GM03348 (cell line): ENCODE data around the gene TRDN.
"Not testable (repeated sequence)": the region's sequence is repeated elsewhere in the genome, so short reads cannot be mapped to it uniquely, and the experiment has no call there.

Experiments
- DNase-seq: peaks from one replicate; pipeline ENCODE4 v3.0.0; 2012; ENCODE audit warnings: low spot score

The TRDN gene

DNA sequence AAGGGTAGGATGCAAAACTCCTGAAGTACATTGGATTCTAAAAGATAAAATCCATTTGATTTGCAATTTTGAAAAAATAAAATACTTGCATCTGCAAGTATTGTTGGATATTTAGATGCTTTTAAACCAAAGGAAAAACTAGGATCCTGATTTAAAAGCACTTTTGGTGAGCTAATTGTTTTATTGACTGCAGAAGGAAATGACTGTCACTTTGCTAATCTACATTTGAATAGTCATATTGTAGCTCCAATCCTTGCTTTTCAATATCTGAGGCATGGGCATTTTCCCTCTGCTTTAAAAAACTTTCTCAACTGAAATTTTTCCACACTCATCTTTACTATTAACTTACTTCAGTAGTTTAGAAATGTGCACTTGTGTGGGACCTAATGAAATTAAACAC lies 74.1 kb downstream of the TRDN start:
- no peak for DNase-seq

DNA sequence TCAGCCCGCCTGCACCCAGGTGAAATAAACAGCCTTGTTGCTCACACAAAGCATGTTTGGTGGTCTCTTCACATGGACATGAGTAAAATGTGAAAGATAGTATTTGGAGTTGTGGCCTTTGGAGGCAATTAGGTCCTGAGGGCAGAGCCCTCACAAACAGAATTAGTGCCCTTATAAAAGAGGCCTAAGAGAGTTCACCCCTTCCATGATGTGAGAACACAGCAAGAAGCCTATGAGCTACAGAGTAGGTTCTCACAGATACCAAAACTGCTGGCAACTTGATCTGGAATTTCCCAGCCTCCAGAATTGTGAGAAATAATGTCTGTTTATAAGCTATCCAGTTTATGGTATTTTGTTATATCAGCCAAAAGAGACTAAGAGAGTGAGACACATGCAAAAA lies 74.5 kb downstream of the TRDN start:
- DNase-seq = no peak

DNA sequence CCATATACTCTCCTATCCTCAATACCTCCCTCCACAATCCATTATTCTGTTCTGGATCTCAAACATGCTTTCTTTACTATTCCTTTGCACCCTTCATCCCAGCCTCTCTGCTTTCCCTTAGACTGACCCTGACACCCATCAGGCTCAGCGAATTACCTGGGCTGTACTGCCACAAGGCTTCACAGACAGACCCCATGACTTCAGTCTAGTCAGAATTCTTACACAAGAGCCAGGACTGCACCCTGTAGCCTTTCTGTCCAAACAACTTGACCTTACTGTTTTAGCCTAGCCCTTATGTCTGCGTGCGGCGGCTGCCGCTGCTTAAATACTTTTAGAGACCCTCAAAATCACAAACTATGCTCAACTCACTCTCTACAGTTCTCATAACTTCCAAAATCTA lies 76.9 kb downstream of the TRDN start:
- not testable (repeated sequence) for DNase-seq

DNA sequence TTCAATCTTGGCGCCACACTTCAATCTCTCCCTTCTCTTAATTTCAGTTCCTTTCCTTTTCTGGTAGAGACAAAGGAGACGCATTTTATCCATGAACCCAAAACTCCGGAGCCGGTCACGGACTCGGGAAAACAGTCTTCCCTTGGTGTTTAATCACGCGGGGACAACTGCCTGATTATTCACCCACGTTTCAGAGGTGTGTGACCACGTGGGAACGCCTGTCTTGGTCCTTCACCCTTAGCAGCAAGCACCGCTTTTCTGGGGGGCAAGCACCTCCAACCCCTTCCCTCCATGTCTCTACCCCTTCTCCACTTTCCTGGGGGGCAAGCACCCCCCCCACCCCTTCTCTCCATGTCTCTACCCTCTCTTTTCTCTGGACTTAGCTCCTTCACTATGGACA lies 79.3 kb downstream of the TRDN start:
- not testable (repeated sequence) for DNase-seq

DNA sequence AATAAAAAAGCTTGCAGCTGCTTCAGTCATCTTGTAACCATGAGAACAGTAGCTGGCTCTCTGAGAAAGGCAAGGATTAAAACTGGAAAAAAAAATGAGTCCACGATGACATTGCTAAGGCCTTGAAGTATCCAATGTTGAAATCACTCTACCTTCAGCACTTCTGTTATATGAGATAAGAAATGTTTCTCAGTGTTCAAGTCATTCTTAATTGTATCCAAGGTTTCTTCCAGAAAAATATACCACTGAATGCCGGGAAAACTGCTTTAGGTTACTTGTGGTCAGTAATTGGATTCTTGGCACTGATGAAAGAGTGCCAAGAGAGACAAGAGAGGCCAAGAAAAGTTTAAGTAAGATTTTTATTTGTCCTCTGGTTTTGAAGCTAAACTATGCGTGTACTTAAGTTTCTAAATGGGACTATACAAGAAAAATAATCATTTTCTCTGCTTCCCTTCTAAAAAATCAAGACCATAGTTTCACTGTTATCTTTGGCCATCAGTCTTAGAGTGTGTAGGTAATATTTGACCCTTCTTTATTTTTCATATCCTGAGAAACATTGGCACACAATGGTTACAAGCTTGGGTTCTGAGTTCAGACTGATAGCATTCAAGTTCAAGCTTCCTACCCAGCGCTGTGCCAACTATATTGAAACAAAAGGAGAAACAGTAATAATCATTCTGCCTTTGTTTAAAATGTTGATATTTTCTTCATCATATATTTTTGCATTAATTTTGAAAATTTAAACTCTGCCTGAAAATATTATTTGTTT lies 84.6 kb downstream of the TRDN start:
- DNase-seq = no peak

DNA sequence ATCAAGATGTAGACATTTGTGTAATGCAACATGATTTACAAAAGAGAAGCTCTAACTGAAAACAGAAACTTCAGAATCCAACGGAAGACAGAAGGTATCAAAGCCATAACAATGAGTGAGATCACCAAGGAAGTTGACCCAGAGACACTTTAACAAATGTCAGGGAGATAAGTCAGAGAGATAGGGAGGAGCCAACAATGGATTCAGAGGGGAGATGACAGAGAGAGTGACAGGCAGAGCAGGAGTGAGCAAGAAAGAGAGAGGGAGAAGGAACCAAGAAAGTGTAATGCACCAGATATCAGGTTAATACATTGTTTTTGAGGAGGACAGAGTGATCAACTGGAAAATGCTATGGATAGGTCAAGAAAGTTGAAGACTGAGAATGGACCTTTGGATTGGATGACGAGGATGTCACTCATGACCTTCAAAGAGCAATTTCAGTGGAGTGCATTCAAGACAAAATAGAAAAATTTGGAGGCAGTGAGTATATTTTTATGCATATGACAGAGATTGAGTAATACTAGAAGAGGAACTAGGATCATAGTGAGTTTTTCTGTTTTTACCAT lies 86.6 kb downstream of the TRDN start:
- no peak for DNase-seq

DNA sequence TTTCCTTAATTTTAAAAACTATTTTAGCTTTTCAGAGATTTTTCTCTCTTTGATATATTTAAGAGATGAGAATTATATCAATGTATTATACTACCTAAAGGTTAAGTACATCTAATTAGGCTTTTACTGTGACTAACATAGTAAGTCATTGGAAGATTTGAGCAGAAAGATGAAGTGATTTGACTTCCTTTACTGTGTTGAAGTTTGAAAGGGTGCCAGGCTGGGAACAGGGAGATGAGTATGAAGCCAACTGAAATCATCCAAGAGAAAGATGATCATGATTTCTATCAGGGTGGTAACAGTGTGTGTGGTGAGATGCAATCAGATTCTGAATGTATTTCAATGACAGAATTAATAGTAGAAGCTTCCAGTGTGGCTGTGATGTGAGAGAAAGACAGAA lies 87.3 kb downstream of the TRDN start:
- no peak for DNase-seq

DNA sequence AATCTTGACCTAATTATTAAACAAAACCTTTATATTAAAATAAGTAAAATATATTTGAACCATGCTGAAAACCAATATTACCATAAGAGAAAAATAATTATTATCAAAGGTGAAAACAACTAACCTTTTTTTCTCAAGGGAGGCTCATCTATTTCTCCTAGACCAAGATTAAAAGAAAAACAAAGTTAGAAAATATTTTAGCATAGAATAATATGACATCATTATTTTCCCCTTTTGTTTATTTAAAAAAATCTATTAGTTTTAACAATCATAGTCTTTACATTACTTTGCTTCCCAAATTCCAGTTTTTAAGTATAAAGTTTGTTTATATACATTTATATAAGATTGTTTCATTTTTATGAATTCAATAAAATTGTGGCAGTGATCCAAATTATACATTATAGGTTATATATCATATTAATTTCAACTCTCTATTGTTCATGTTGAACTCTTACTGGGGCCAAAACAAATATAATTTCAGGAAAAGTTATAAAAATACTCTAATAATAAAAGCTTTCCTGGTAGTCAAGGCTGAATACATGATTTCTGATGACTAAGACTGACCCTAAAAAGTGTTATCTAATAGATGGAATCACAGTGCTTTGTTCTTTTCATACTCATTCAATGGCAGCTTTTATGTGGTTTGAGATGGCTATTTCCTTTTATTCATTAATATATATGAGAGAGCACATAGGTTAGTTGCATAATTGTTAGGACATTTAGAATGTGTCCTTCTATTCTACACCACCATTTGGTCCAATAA lies 89.4 kb downstream of the TRDN start:
- no peak for DNase-seq

DNA sequence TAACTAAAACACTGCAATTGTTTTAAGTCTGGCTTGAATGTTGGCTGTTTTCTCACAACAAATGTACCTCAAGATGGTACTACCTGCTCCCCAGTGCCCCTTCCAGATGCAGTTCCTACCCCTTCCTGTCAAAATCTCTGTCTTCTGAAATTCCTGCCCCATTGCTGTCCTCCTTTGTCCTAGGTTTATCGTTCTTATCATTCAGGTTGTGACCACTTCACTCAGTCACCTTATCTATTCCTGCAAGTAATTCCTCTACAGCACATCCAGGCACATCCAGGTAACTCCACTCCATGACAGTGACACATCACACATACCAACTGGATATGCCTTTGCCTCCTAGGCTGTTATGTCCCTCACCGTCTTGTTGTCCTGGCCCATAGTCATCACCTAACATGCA lies 90.2 kb downstream of the TRDN start:
- no peak for DNase-seq

DNA sequence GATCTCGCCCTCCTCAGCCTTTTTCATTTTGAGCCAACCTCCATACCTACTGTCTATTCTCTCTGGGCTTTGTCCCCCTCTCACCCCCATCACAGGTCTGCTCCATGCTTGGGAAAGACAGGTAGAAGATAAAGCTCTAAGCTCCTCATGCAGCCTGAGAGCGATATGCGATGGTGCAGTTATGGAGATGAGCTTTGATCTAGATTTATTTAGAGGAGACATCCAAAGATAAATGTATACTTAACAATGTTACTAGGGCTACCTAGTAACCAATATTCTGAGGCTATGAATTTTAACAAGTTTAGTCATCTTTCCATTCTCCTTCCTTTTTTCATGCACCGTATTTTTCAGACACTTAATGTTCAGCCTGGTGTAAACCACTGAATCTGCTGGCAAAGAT lies 95.3 kb downstream of the TRDN start:
- DNase-seq = no peak

DNA sequence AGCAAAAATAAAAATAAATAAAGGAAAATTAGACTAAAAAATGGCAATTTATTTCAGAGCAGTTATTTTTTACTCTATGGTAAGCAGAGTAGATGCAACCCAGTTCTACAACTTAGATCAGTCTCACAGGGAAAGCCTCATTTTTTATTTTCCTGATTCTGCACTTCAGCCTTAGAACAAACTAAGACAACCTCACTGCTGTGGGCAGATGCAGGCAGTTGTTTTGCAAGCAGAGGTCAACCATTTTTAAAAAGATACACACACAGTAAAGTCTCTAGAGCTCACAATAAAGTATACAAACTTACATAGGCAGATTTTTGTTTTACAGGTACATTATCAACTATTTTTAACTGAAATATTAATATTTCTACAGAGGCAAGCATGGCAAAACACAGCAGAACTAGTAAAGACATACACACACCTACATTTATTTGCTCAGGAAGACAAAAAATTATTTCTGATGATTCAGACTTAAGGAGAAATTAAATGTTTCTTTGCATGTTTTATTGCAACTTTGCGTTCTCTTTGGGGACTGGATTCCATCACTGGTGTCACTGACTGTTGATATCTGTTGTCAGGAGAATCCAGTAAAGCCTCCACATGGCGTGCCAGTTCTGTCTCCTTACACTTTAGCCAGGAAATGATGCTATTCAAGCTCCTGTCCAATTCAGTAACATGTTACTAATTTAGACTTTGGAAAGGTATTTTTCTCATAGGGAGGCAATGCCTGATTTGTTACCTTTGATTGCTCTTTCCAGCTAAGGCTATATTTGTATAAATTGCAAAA lies 102.7 kb downstream of the TRDN start:
- no peak for DNase-seq

DNA sequence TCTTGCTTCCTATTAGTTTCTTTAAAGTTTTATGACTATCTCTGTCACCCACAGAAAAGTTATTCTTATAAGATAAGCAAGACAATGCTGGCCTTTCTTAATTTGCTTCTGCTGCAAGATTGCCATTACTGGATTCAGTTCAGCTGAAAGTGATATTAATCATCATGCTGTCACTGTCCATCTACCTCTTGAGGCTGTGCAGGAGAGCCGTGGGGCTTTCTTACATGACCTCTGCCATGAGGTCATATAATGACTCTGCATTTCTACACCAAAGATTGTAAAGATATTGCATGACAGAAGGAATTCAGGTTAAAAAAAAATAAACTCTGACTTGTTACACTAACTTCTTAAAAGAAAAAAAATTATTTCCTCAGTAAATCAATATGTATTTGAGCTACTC lies 106.9 kb downstream of the TRDN start:
- DNase-seq = no peak

DNA sequence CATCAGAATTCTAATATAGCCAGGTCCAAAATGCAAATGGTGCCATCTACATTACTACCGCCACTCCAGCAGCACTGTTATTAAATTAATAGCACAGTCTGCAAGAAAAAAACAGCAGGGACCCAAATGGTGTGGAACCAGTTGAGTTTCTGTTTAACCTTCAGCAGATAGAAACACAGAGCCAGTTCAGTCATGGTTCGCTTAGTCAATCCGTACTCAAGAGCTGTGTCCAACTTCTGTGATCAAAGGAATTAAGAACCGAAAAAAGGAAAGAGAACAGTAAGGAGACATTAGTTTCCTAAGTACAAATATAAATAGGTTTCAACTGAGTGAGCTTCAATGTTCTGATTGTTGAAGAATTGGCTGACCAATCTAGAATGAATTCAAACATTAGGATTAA lies 107.7 kb downstream of the TRDN start:
- no peak for DNase-seq

DNA sequence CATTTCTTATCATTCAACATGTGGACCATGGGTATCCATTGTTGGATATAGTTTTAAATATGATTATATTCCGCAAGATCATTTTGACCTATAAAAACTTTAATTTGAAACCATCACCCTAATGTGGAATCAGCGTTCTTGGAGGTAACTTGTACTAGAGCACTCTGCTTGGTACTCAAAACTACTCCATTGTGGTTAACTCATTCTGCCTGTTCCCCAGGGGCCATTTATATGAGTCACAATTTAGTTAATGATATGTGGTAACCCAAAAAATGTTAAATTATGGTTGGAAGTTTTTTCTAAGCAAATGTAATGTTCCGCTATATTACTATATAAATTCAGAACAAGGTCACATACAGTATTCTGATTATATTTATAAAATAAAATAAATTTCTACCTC lies 109.3 kb downstream of the TRDN start:
- no peak for DNase-seq

DNA sequence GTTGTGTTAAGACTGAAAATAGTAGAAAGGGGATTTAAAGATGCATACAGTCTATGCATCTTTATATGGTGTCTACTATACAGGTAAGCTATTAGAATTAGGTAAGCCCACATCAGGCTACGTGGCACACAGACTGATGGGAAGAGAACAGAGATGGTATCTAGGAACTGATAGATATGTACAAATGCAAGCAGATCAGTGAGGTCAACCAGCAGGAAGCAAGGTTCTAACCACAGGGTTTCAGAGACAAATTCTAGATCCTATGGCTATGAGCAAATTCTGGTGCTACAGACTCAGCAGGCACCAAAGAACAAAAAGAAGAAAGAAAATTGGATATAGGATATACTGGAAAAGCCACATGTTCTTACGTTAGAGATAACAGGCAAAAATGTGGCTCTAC lies 110.6 kb downstream of the TRDN start:
- no peak for DNase-seq

DNA sequence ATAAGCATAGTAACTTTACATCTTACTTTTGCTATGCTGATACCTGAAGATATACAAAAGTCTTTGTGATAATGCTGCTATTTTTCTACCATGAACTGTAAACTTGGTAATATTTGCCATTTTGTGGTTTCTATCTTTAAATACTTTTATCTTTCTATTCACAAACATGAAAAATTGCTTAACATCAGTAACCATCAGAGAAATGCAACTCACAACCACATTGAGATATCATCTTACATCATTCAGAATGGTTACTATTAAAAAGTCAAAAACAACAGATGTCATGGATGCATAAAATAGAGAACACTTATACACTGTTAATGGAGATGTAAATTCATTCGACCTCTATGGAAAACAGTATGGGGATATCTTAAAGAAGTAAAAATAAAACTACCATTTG lies 112.0 kb downstream of the TRDN start:
- no peak for DNase-seq

DNA sequence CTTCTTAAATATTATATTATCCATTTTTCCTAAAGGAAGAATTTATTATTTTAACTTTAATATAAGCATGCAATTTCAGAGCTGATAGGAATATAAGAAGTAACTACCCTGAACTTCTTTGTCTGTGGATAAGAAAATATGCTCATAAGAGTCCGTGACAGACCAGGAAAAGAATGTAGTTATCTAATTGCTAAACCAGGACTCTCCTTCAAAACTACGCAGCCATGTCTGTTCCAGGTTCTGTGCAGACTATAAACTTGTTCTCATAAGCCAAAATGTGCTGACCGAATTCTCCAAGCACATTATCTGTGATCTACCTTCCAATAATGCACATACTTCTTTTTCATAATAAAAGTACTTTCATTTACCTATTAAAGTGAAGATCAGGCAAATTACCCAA lies 116.5 kb downstream of the TRDN start:
- peak; percentile 7 for DNase-seq

DNA sequence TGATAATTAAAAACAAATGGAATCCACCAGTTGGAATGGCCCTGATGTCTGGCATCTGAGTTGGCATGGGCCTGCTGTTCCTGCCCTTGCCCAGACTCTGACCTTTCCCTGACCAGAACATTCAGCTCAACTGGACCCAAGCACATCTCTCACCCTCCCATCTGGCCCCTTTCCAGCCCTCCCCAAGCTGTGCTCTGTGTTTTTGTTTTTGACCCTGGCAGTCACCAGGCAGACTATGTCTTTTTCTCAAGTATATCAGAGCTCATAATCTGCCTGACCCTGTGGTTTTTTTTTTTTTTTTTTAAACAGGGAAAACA lies 117.6 kb downstream of the TRDN start:
- DNase-seq = no peak

DNA sequence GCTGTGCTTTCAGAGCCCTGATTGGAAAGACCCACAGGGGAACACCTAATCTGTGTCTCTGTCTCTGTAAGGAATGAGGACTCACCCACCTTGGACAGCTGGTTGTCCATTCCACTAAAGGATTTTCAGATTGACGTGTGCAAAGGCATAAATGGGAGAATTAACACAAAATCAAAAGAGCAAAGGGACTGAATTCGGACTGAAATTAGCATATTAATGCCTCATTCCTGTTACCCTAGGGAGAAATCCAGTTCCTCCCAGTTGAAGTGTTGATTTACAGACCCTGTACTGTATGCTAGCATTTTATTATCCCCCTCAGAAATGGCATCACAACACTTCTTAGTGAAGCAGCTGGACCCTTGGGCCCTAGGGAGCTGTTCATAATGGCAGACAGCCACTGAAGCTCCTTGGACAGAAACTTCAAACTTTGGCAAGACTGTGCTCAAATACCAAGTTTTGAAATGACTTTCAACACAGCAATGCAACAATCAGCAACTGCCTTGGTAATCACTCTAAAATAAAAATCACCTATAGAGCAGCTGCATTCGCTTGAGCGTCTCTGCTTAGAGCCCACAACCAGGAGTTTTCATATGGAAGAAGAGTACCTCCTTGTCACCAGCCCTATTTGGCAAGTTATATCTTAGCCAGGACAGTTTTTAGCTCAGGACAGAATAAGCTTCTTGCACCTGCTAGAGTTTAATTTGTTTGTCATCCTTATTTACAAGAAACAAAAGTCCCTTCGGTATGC lies 118.1 kb downstream of the TRDN start:
- no peak for DNase-seq

DNA sequence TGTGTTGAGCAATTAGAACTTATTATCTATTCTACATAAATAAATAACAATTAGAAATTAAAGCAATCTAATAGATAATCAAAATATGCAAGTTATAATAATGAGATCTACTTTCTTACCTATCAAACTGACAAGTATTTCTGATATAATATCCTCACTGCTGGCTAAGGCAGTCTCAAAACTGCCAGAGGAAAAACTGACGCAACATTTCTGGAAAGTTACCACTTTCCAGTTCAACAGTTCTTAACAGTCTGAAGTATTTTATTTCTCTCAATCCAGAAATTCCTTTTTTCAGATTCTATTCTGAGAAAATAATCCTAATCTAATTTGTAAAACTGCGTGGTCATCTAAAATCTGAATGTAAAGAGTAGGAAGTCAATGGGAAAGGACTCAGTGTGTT lies 121.0 kb downstream of the TRDN start:
- peak; percentile 10 for DNase-seq

DNA sequence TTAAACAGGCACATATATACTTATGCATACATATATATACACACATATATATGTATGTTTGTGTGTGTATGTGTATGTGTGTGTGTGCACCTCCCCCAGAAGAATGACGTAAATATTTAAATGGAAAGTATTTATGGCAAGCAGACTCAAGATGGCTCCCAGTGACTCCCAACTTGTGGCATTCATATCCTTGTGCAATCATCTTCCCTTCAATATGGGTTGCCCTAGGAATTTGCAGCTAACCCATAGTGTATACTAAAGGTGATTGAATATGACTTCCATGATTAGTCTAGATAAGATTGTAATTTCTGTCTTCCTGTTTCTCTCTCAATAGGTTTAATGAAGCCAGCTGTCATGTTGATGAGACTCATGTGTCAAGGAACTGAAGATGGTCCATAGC lies 127.6 kb downstream of the TRDN start:
- DNase-seq = no peak

DNA sequence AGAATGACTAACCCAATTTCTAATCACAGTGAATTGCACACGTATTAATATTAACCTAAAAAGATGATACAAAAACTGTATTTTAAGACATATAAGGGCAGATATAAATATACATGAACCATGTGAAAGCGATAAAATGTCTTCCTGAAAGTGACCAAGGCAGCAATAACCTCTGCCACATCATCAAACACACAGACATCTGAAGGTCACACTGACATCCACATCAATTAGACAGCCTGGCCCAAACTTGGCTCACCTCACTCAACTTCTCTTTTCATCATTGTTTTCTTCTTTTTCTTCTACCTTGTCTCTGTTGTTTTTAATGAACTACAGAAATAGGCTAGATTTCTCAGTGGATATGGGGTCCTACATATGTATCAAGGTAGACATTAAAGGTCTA lies 128.5 kb downstream of the TRDN start:
- DNase-seq = no peak
